HepG2 (cell line): ENCODE results near the gene CERT1. TPM values are rescaled to one million over a fixed set of nuclear protein-coding genes. Genes with fewer than 3 reads are reported as not detected.

ENCODE experiments used
- FOXO4 ChIP-seq: sonication (generic); formaldehyde crosslinking; conservative IDR thresholded peaks from 2 replicates; pipeline ENCODE4 v1.8.1; 2023; ENCODE audit warnings: missing genetic modification reagents
- FOXP1 ChIP-seq, 2 experiments: fragments of 450-650 bp in 1 of 2; IDR thresholded peaks; 2 replicates each; pipeline ENCODE4 v1.6.1; 2017 to 2018; ENCODE audit warnings: antibody characterized with exemption in 1 of 2
- KDM5A ChIP-seq: fragments of 200-600 bp; sonication (generic); IDR thresholded peaks from 2 replicates; pipeline ENCODE4 v1.7.0; 2018; ENCODE audit warnings: antibody characterized with exemption, mild to moderate bottlenecking, low read length, borderline replicate concordance
- PCBP1 ChIP-seq: fragments of 200-400 bp; formaldehyde crosslinking; IDR thresholded peaks from 2 replicates; pipeline ENCODE4 v1.6.1; 2017; ENCODE audit warnings: mild to moderate bottlenecking, low read depth, low read length, borderline replicate concordance
- ZBTB42 ChIP-seq: sonication (generic); formaldehyde crosslinking; IDR thresholded peaks from 2 replicates; pipeline ENCODE4 v1.5.0; 2020; ENCODE audit warnings: mild to moderate bottlenecking, missing genetic modification reagents
- ZKSCAN5 ChIP-seq: sonication (generic); formaldehyde crosslinking; IDR thresholded peaks from 2 replicates; pipeline ENCODE4 v1.5.1; 2020; ENCODE audit warnings: mild to moderate bottlenecking, missing genetic modification reagents
- ZNF224 ChIP-seq: sonication (generic); formaldehyde crosslinking; IDR thresholded peaks from 2 replicates; pipeline ENCODE4 v1.5.0; 2020; ENCODE audit warnings: mild to moderate bottlenecking, missing genetic modification reagents
- ZNF296 ChIP-seq: sonication (generic); formaldehyde crosslinking; conservative IDR thresholded peaks from 2 replicates; pipeline ENCODE4 v1.5.0; 2020; ENCODE audit warnings: mild to moderate bottlenecking, missing genetic modification reagents
- ZNF33B ChIP-seq: sonication (generic); formaldehyde crosslinking; IDR thresholded peaks from 2 replicates; pipeline ENCODE4 v1.5.1; 2020; ENCODE audit warnings: mild to moderate bottlenecking, missing genetic modification reagents
- ZNF484 ChIP-seq: sonication (generic); formaldehyde crosslinking; IDR thresholded peaks from 2 replicates; pipeline ENCODE4 v1.5.1; 2020; ENCODE audit warnings: mild to moderate bottlenecking, low read depth, missing genetic modification reagents, borderline replicate concordance
- polyA plus RNA-seq, 8 experiments: library from polyadenylated mRNA; depleted of rRNA in 3 of 8; stranded (reverse) in 7 of 8; unstranded in 1 of 8; fragments of >200 nt; fragmentation: Illumina TruSeq in 4 of 8; extraction: Trizol in 4 of 8; gene quantifications; 2 replicates each; pipeline versions ENCODE4 v1.2.1 to v1.2.3, GENCODE V29; 2011 to 2016; ENCODE audit warnings: low read depth in 4 of 8, missing spikeins in 1 of 8, mixed read lengths in 1 of 8; ENCODE audit not compliant: insufficient read depth in 1 of 8
- total RNA-seq, 5 experiments: library from RNA; depleted of rRNA; stranded (reverse); fragments of >200 nt; fragmentation: Illumina TruSeq; extraction: Trizol; gene quantifications; 2 replicates each; pipeline ENCODE4 v1.2.3, GENCODE V29; 2016; ENCODE audit warnings: low read depth in 1 of 5
- TF ChIP-seq, protein P1 (sequence below): fragments of 450-650 bp; IDR thresholded peaks from 2 replicates; pipeline ENCODE4 v1.6.1; 2016
- TF ChIP-seq, protein P2 (sequence below): sonication (generic); formaldehyde crosslinking; IDR thresholded peaks from 2 replicates; pipeline ENCODE4 v1.5.0; 2020; ENCODE audit warnings: mild to moderate bottlenecking, missing genetic modification reagents
- TF ChIP-seq, protein P3 (sequence below): sonication (generic); formaldehyde crosslinking; IDR thresholded peaks from 2 replicates; pipeline ENCODE4 v1.5.0; 2020; ENCODE audit warnings: mild to moderate bottlenecking, missing genetic modification reagents, moderate library complexity

The CERT1 gene
- total and polyA plus RNA-seq, 2 of the 13 experiments (the other 11 are each of a cell fraction or from before 2014, with no cell fraction given): 8.2 to 12.7 TPM

DNA sequence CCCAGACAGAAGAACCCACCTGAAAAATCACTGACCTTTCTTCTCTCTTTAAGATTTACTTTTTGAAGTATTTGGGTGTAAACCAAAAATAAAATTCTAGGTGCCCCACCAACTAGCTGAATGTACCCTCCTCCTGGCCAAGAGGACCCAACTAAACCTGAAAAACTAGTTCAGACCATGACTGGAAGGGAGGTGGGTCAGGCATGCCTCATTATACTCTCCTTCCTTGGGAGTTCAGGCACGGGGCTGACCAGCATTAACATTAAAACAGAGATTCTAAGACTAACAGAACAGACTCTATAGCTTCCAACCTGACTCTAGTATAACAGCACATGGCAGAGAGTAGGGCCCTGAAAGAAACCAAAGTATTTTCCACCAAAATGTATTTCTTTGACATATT, 61.4 kb downstream of the CERT1 start (continued):
- TF ChIP-seq KDM5A (no peak), PCBP1 (no peak), ZNF224 (CRISPR knock-in tag) (no peak), ZNF33B (CRISPR knock-in tag) (no peak), FOXO4 (no peak), FOXP1 (IDR thresholded peaks at IDR 0.05) (no peak), FOXP1 (CRISPR knock-in tag; IDR thresholded peaks at IDR 0.05) (no peak), ZNF296 (CRISPR knock-in tag) (no peak), ZKSCAN5 (CRISPR knock-in tag) (no peak), ZBTB42 (no peak), ZNF484 (CRISPR knock-in tag) (no peak)
- TF ChIP-seq, protein P1, sequence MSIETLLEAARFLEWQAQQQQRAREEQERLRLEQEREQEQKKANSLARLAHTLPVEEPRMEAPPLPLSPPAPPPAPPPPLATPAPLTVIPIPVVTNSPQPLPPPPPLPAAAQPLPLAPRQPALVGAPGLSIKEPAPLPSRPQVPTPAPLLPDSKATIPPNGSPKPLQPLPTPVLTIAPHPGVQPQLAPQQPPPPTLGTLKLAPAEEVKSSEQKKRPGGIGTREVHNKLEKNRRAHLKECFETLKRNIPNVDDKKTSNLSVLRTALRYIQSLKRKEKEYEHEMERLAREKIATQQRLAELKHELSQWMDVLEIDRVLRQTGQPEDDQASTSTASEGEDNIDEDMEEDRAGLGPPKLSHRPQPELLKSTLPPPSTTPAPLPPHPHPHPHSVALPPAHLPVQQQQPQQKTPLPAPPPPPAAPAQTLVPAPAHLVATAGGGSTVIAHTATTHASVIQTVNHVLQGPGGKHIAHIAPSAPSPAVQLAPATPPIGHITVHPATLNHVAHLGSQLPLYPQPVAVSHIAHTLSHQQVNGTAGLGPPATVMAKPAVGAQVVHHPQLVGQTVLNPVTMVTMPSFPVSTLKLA: no peak
- TF ChIP-seq, protein P2, sequence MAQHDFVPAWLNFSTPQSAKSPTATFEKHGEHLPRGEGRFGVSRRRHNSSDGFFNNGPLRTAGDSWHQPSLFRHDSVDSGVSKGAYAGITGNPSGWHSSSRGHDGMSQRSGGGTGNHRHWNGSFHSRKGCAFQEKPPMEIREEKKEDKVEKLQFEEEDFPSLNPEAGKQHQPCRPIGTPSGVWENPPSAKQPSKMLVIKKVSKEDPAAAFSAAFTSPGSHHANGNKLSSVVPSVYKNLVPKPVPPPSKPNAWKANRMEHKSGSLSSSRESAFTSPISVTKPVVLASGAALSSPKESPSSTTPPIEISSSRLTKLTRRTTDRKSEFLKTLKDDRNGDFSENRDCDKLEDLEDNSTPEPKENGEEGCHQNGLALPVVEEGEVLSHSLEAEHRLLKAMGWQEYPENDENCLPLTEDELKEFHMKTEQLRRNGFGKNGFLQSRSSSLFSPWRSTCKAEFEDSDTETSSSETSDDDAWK (CRISPR knock-in tag): no peak
- TF ChIP-seq, protein P3, sequence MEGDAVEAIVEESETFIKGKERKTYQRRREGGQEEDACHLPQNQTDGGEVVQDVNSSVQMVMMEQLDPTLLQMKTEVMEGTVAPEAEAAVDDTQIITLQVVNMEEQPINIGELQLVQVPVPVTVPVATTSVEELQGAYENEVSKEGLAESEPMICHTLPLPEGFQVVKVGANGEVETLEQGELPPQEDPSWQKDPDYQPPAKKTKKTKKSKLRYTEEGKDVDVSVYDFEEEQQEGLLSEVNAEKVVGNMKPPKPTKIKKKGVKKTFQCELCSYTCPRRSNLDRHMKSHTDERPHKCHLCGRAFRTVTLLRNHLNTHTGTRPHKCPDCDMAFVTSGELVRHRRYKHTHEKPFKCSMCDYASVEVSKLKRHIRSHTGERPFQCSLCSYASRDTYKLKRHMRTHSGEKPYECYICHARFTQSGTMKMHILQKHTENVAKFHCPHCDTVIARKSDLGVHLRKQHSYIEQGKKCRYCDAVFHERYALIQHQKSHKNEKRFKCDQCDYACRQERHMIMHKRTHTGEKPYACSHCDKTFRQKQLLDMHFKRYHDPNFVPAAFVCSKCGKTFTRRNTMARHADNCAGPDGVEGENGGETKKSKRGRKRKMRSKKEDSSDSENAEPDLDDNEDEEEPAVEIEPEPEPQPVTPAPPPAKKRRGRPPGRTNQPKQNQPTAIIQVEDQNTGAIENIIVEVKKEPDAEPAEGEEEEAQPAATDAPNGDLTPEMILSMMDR (CRISPR knock-in tag): no peak
